Ovary (tissue), 9 donors: ENCODE measurements around the gene DTNBP1. TPM values are rescaled to one million over a fixed set of nuclear protein-coding genes. Genes with fewer than 3 reads are reported as not detected.

ENCODE experiments used
- DNase-seq, 5 donors: peaks; one replicate each; pipeline ENCODE4 v3.0.0-alpha.2; 2019 to 2020
- H3K27ac ChIP-seq, 2 donors: fragments of 200-600 bp; one replicate each; pipeline versions ENCODE4 v1.5.1 to v1.8.0; 2019 to 2022
- H3K27me3 ChIP-seq: fragments of 200-600 bp; one replicate; pipeline ENCODE4 v1.8.0; 2022
- H3K36me3 ChIP-seq: fragments of 200-600 bp; sonication (generic); one replicate; pipeline ENCODE4 v1.5.1; 2019
- H3K4me1 ChIP-seq: one replicate; pipeline ENCODE4 v1.8.1; 2013; ENCODE audit warnings: mild to moderate bottlenecking, moderate library complexity; ENCODE audit not compliant: insufficient read depth
- H3K4me3 ChIP-seq: fragments of 200-600 bp; sonication (generic); one replicate; pipeline ENCODE4 v1.5.1; 2017
- H3K9me3 ChIP-seq, 2 donors: fragments of 200-600 bp in 1 of 2; sonication (generic) in 1 of 2; one replicate each; pipeline versions ENCODE4 v1.5.1 to v1.8.1; 2013 to 2019; ENCODE audit warnings: mild to moderate bottlenecking in 1 of 2, moderate library complexity in 1 of 2
- EP300 ChIP-seq: sonication (generic); formaldehyde crosslinking; IDR thresholded peaks from one replicate; pipeline ENCODE4 v1.6.1; 2017; ENCODE audit warnings: antibody characterized with exemption
- POLR2A ChIP-seq: fragments of 450-650 bp; IDR thresholded peaks from one replicate; pipeline ENCODE4 v1.6.1; 2017; ENCODE audit warnings: antibody characterized with exemption, mild to moderate bottlenecking, moderate library complexity
- WGBS, 3 donors: extraction: QIAGEN DNeasy Blood & Tissue Kit in 1 of 3; methylation state at CpG; one replicate each; pipeline versions ENCODE4 v1.1.5 to v1.1.7; 2013 to 2017; 5-methylcytosine and 5-hydroxymethylcytosine counted together
- intact Hi-C, 4 donors: fragments of 100-400 bp; cut with DNase I; formaldehyde crosslinking; loops; one replicate each; pipeline versions ENCODE4 v1.11.0 to v1.15.1; 2022 to 2023
- polyA plus RNA-seq, 2 donors: library from polyadenylated mRNA; stranded (reverse); fragments of 200-250 nt in 1 of 2; fragments of 350-450 nt in 1 of 2; fragmentation: Illumina TruSeq in 1 of 2; extraction: RNeasy Lipid Tissue Mini Kit (QIAGEN cat#74804) in 1 of 2; gene quantifications; one replicate each; pipeline ENCODE4 v1.2.3, GENCODE V29; 2013 to 2014
- total RNA-seq, 7 donors: library from RNA; depleted of rRNA in 2 of 7; stranded (reverse); fragments of >200 nt in 2 of 7; fragmentation: NEBNext Ultra II Directional in 3 of 7; extraction: Animal tissue kit (Norgen Biotek cat#: 25700) in 3 of 7; gene quantifications; one replicate each; pipeline versions ENCODE4 v1.1.0 to v1.2.4, GENCODE V29; 2016 to 2023
- TF ChIP-seq, protein P1 (sequence below), 3 donors: fragments of 450-650 bp in 2 of 3; fragments of 200-600 bp in 1 of 3; IDR thresholded peaks; one replicate each; pipeline versions ENCODE4 v1.5.1 to v1.8.0; 2016 to 2022; ENCODE audit warnings: antibody characterized with exemption in 3 of 3, mild to moderate bottlenecking in 1 of 3
- donor health status: DM: no; HTN: no; CAD: no; lungs with moderate emphysema.
- donor health status: DM: no; HTN: no; CAD: no.
- donor health status: Bipolar disorder and iron deficiency.
- donor health status: DM: yes; HTN: yes; CAD: no.
- donor health status: DM: no; HTN: no; CAD: no.
- donor health status: DM: yes; HTN: yes; CAD: no.

Gene DTNBP1
- total and polyA plus RNA-seq, 9 donors = 11.0 to 21.4 (median 15.6) TPM

DNA sequence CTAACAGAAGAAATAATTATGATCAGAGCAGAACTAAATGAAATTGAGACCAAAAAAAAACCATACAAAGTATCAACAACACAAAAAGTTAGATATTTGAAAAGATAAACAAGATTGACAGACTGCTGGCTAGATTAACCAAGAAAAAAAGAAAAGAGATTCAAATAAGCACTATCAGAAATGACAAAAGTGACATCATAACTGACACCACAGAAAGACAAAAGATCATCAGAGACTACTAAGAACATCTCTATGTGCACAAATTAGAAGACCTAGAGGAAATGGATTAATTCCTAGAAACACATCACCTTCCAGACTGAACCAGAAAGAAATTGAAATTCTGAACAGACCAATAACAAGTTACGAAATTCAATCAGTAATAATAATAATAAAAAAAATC is 17.9 kb downstream of the DTNBP1 start:
- no peak for DNase-seq
- WGBS, 3 donors = 97 to 100% (median 98%) methylated on average over 1 of the region's 1 CpG
- intact Hi-C loops = no loop called here

DNA sequence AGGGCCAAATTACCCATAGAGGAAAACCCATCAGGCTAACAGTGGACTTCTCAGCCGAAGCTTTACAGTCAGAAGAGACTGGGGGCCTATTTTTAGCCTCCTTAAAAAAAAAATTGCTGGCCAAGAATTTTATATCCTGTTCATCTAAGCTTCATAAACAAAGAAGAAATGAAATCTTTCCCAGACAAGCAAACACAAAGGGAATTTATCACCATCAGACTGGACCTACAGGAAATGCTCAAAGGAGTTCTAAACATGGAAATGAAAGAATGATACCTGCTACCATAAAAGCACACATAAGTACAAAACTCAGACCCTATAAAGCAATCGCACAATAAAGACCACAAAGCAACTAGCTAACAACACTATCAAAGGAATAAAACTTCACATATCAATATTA is 19.3 kb downstream of the DTNBP1 start:
- no peaks in the 10 kb centered on the region for H3K36me3 ChIP-seq
- TF ChIP-seq POLR2A = no peak
- TF ChIP-seq, protein P1, sequence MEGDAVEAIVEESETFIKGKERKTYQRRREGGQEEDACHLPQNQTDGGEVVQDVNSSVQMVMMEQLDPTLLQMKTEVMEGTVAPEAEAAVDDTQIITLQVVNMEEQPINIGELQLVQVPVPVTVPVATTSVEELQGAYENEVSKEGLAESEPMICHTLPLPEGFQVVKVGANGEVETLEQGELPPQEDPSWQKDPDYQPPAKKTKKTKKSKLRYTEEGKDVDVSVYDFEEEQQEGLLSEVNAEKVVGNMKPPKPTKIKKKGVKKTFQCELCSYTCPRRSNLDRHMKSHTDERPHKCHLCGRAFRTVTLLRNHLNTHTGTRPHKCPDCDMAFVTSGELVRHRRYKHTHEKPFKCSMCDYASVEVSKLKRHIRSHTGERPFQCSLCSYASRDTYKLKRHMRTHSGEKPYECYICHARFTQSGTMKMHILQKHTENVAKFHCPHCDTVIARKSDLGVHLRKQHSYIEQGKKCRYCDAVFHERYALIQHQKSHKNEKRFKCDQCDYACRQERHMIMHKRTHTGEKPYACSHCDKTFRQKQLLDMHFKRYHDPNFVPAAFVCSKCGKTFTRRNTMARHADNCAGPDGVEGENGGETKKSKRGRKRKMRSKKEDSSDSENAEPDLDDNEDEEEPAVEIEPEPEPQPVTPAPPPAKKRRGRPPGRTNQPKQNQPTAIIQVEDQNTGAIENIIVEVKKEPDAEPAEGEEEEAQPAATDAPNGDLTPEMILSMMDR (IDR thresholded peaks at IDR 0.05) = no peak
- 91 to 97% (median 94%) methylated on average over 2 of the region's 2 CpGs for WGBS, 3 donors
- DNase-seq = no peak
- no peak overlapping the region for H3K27ac ChIP-seq
- H3K9me3 ChIP-seq = no peaks in the 10 kb centered on the region
- no peaks in the 10 kb centered on the region for H3K4me1 ChIP-seq
- H3K4me3 ChIP-seq = no peak overlapping the region
- intact Hi-C loops = no loop called here
- H3K27me3 ChIP-seq = no peaks in the 10 kb centered on the region

More for the DNA sequence above, 17.9 kb downstream of the DTNBP1 start:
- no peaks in the 10 kb centered on the region for H3K36me3 ChIP-seq
- H3K27me3 ChIP-seq = no peaks in the 10 kb centered on the region
- no peak overlapping the region for H3K27ac ChIP-seq
- no peaks in the 10 kb centered on the region for H3K9me3 ChIP-seq
- no peak overlapping the region for H3K4me3 ChIP-seq
- TF ChIP-seq, protein P1 (IDR thresholded peaks at IDR 0.05) = no peak
- TF ChIP-seq POLR2A (no peak), EP300 (no peak)
- H3K4me1 ChIP-seq = no peaks in the 10 kb centered on the region

DNA sequence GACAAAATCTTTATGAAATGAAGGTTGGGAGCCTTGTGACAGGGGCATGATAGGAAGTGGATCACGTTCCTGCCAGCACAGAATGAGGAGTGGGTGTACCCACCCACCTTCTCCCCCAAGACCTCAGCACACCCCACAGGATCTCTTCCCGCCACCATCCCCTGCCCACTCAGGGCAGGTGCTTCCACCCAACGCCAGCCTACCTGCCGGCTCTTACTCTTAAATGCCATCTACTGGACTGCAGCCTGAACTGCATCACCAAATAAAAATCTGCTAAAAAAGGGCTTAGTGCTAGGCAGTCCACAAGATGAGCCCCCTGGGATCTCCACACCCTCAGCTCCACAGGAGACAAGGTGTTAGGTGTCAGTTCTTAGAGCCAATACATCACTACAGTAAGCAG is 20.6 kb downstream of the DTNBP1 start:
- Histone ChIP-seq H3K36me3 (no peaks in the 10 kb centered on the region), H3K9me3 (no peaks in the 10 kb centered on the region), H3K4me1 (no peaks in the 10 kb centered on the region), H3K27me3 (no peaks in the 10 kb centered on the region), H3K27ac (no peak overlapping the region), H3K4me3 (no peak overlapping the region)
- WGBS, 3 donors = 78 to 81% (median 80%) methylated on average over 4 of the region's 4 CpGs
- no peak for DNase-seq
- intact Hi-C loops = no loop called here
- TF ChIP-seq EP300 (no peak), POLR2A (no peak)
- TF ChIP-seq, protein P1 (IDR thresholded peaks at IDR 0.05) = no peak

DNA sequence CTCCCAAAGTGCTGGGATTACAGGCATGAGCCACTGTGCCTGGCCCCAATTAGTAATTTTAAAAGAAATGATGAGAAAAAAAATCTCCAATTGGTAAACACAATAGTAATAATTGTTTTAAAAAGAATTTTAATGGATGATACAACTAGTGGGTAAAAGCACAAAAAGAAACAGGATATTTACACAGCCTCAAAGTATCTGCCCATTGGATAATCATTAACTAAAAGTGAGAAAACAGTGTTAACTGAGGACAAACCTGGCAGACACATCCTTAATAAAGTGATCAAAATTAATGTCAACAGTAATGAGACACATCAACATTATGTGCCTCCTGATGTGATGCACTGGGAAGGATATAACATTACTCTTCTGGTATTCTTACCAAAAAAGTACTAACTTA is 24.5 kb downstream of the DTNBP1 start:
- TF ChIP-seq, protein P1 (IDR thresholded peaks at IDR 0.05) = no peak
- TF ChIP-seq POLR2A (no peak), EP300 (no peak)
- Histone ChIP-seq H3K27me3 (no peaks in the 10 kb centered on the region), H3K4me1 (no peaks in the 10 kb centered on the region), H3K36me3 (no peaks in the 10 kb centered on the region), H3K27ac (no peak overlapping the region), H3K4me3 (no peak overlapping the region), H3K9me3 (no peaks in the 10 kb centered on the region)
- no peak for DNase-seq
- intact Hi-C loops = no loop called here

DNA sequence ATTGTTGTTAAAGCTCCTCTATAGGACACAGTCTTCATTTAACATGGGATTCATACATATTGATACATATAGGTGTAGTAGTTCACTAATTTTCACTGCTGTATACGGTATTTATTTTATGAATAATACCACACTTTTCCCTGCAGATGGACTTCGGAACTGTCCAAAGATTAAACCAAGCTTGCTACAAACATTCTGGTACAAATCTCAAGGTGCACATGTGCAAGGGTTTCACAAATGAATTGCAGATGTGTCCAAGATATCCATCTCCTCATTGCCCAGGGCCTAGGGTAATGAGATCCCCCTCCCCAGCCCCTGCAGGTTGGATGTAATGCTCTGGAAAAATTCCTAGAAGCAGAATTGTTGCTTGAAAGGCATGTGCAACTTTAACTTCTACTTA is 31.4 kb downstream of the DTNBP1 start:
- H3K4me3 ChIP-seq = no peak overlapping the region
- peaks cover 2% of the 10 kb centered on the region for H3K4me1 ChIP-seq
- WGBS, 3 donors = 39 to 67% (median 50%) methylated on average over 2 of the region's 2 CpGs
- no peaks in the 10 kb centered on the region for H3K36me3 ChIP-seq
- no peak for DNase-seq
- no peaks in the 10 kb centered on the region for H3K27me3 ChIP-seq
- intact Hi-C loops = no loop called here
- no peak for TF ChIP-seq EP300
- no peak for TF ChIP-seq POLR2A
- TF ChIP-seq, protein P1 (IDR thresholded peaks at IDR 0.05) = no peak
- no peaks in the 10 kb centered on the region for H3K9me3 ChIP-seq
- no peak overlapping the region for H3K27ac ChIP-seq
